ENCODE measurements around the gene SEMA5A.

The SEMA5A gene

DNA sequence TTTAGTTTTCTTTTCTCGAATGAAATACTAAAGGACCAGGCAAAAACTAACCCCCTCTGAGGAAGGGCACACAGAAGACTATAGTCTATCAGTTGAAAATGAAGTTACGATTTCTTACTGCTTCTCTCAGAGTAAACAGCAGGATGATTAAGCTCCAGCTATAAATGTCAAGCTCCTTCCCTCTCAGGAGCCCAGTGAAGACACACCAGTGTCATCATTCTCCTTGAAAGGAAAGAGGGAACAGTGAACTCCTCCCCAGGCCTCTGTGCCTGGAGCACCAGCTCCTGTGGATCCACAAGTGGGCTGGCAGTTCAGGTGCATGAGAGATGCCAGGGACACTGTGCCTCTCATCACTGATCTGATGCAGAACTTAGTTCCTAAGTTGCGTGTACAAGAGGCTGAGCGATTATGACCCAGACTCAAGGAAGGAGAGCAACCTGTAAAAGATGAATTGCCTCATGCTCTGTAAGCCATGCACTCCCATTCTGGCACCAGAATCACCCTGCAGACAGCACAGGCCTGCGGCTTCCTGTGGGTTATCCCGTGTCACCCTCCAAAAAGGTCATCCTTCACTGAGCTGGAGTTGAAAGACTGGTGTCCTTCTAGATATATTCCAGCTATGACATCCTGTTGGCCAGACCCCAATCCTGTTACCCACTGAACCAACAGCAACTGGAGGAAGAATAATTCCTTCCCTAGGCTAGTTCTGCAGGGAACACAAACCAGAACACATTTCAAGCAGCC, 394.0 kb downstream of the SEMA5A start:
- no peak for DNase-seq

DNA sequence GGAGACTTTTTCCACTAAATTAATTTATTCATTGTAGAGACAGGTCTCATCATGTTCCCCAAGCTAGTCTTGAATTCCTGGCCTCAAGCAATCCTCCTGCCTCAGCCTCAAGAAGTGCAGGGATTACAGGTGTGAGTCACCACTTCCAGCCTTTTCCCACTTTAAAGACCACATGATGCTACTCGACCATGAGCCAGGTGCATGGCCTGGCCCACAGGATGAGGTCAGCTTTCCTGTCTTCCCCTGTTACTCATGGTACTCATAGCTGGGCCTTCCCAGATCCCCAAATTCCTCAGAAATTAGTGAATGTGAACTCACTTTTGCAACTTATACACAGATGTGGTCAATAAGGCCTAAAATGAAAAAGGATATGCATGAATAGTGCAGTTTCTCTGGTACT, 395.9 kb downstream of the SEMA5A start:
- DNase-seq: peak; percentile 41

DNA sequence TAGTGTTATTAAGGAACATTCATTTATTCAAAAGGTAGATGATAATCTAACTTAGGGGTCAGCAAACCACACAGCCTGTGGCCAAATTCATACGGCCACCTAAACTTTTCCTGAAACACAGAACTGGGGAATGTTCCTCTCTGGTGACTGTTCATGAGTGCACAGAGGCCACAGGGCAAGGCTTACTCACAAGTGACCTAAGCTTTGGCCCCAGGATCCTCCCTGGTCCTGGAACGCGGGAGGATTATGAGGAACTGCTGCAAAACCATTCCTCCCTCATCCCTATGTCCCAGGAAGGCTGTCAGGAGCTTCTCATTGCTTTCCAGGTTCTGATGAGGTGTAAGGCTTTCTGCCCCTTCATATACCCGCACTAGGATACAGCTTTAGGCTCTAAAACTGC, 397.6 kb downstream of the SEMA5A start:
- DNase-seq: no peak

DNA sequence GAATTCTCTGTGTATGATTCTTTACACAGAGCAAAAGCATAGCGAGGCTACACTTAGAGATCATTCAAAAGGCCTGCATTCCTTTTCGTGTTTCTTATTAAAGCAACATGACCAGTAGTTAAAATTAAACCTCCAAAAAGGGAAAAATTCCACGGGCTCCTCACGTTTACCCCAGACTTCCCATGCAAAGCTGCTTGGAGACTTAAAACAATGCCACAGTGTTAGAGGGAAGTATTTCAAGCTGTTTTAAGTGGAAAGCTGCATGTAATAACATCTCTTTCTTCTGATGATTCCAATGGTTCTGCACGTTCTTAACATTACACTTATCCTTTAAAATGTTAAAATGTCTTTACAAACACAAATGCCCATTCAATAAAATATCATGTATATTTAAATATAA, 405.2 kb downstream of the SEMA5A start:
- no peak for DNase-seq

DNA sequence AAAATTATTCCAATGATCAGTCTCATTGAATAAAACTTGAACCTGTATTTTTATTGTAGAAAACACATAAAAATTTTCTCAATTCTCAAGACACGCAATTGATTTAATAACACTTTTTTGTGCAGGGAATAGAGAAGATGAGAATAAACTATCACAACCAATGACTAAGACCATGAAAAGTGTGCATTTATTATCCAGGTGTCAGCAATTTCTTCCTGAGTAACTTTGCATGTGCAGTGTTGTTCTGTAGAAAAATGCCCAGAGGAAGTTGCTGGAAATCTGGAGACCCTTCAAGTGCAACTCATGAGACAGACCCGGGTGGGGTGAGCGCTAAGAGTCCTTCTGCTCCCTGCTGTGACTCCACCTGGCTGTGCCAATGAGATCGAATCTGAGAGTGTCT, 405.7 kb downstream of the SEMA5A start:
- DNase-seq: no peak

DNA sequence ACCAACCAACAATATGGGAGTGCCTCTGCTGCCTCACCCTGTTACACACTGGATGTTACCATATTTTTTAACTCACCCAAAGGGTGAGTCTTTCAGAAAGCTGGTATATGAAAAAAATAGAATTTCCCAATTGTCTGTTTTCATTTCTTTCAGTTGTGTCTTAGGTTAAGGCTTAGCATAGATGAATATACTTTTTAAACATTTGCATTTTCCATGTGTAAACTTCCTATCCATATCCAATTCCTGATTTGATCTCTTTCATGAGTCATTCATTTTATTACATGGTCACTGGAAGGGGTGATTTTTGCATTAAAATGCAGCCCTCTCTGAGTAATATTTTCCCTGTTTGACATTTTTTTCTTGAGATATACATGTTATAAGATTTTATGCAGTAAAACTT, 406.5 kb downstream of the SEMA5A start:
- no peak for DNase-seq

DNA sequence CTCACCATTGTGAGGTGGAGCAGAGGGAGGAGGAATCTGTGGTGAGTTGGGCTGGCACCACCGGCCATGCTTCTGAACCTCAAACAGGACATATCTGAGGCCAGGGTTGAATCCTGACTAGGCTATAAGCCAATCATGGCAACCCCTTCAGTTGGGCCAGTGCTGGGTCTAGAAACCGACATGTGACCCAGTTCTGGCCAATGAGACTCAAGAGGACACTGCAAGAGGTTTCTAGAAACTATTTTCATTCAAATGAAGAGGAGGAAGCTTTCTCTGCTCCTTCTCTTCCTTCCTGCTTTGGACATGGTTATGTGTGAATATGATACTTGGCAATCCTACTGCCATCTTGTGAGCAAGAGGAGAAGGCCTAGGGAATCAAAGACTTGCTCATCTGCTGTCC, 417.7 kb downstream of the SEMA5A start:
- DNase-seq: no peak

DNA sequence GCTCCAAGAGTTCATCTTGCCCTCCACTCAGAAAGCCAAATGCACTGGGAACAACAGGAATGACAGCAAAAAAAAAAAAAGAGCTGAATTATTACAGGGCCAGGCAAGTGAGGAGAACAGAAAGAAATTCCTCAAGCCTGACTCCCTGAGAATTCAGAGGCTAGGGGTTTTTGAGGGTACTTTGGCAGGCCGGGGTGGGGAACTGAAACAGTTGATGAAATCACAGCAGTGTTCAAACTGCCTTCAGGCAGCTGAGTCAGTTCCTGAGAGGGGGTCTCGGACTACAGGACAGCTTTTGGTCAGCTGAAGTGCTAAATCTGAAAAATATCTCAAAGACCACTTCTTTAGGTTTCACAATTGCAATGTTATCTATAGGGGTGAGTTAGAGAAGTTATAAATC, 419.4 kb downstream of the SEMA5A start:
- no peak for DNase-seq

DNA sequence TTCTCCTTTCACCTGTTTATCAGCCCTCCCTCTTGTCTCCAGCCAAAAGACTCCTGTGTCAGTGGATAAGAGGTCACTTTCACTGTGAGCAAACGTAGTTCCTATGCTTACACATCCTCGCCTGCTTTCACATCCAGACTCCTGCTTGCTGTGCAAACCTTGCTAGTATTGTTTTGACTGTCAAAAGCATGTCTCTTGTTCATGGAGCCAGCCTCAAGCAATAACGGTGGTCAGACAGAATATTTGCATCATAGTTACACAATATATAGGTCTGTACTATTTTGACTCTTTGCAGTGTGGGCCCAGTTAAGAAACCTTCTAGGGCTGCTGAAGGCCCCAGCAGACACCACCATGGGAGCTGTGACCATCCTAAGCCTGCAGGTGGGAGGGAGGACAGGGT, 420.0 kb downstream of the SEMA5A start:
- DNase-seq: no peak

DNA sequence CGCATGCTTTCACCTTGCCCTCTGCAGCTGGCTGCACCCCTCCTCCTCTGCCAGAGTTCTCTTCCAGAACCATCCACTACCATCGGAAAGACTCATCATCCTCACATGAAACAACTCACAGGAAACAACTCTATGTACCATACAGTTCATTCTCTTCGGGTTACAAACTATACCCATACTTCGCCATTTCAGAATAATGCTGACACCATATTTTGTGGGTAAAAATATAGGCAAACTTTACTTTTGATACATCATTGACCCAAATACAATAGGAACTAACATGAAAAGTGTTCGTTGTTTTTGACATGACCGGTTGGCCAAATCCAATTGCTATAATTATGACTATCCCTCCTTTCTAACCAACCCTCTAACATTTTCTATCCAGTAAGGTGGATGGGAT, 421.0 kb downstream of the SEMA5A start:
- no peak for DNase-seq

DNA sequence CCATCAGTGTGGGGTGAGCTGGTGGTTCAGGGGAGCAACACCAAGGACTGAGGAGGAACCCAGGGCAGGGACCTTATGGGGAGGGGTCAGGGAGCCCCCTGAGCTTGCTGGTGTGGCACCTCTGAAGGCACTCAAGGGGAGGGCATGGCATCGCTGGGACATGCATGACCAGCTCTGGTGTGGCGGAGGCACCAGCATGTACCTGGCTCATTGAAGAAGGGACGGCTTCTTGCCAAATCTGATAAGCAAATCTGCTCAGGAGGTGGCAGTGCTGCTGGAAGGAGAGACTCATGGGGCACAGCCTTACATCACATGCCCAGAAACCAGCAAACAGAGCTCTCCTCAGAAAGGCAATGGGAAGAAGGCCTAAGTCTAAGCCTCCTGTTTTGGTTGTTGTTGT, 421.8 kb downstream of the SEMA5A start:
- no peak for DNase-seq

DNA sequence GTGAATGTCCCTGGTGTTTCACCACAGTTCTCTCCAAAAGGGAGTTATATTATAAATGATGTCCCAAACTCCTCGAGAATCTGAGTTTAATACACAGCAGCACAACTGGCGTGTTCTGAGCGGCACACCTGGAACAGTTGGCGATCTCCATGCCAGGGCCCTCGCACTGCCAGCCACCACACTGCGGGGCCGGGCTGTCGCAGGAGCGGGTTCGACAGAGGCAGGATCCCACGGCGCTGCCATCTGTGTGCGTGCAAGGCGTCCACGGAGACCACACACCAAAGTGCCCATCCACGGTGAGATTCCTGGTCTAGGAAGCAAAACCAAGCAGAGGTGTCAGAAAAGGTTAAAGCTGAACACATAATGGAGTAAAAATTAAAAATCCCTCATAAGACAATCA, 423.3 kb downstream of the SEMA5A start:
- no peak for DNase-seq

DNA sequence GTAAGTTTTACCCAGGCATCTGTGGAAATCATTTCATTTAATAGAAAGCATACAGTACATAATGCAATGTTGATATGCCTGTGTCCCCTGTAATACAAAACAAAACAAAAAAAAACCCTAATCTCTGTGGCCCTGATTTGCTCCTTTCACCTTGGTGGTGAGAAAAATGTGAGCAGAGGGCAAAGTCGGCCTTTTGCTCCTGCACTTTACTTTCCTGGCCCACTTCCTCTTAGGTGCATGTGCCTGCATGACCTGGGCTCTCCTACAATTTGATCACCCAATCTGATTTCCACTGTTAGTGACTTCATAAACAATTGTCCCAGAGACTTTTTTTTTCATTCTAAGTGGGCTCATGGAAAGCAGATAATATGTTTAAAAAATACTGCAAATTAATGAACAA, 424.3 kb downstream of the SEMA5A start:
- peak; percentile 48 for DNase-seq

DNA sequence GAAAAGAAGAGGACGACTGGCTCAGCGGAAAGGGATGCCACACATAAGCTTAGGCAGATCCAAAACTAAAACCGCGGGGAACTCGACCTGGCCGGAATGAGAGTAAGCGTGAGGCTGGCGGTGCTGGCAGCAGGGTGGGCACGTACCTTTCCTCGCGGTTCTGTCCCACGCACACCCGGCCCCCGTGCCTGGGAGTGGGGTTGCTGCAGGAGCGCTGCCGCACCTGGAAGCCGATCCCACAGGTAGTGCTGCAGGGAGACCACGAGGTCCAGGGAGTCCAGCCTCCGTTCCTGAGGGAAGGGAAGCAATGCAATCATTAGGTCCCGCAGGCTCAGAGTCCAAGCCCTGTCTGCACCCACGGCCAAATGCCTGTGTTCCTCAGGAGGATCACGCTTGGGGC, 427.0 kb downstream of the SEMA5A start:
- no peak for DNase-seq

DNA sequence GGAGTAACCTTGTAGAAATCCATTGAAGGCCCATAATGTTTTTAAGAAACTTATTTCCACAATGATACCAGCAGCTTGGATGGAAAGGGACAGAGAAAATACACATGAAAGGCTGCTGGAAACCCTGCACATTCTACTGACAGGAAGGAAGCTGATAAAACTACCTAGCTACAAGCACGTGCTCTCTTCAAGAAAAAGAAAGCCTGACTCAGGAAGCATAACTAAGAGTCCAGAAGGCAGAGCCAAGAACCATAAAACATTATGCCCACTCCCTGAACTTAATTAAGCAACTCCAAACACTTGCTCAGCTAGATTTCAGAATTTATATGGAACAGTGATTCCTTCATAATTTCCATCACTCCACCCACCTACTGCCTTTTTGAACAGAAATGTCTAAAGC, 430.8 kb downstream of the SEMA5A start:
- DNase-seq: no peak

DNA sequence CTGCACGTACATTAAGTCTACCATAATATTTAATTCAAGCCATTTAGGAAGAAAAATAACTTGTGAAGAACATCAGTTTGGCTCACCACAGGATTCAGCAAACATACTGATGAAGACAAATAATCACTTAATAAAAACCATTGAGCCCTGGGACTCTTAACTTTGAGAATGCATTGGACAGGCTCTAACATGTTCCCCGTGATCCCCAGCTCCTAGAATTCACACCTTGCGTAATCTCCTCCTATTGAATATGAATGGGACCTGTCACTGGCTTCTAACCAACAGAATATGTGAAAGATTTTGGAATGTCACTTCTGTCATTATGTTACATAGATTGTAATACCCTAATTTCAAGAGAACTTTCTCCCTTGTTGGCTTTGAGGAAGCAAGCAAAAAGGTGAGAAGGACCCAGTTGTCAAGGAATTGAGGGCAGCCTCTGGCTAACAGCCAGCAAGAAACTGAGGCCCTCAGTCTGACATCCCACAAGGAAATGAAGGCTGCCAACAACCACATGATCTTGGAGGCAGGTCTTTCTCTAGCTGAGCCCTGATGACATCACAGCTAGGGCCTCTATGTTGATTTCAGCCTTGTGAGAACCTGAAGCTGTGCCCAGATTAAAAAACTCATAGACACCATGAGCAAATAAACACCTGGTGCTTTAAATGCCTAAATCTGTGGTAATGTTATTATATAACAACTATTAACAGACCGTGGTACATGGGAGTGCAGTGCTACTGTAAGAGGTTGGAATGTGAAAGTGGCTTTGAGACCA, 433.2 kb downstream of the SEMA5A start:
- peak; percentile 20 for DNase-seq

DNA sequence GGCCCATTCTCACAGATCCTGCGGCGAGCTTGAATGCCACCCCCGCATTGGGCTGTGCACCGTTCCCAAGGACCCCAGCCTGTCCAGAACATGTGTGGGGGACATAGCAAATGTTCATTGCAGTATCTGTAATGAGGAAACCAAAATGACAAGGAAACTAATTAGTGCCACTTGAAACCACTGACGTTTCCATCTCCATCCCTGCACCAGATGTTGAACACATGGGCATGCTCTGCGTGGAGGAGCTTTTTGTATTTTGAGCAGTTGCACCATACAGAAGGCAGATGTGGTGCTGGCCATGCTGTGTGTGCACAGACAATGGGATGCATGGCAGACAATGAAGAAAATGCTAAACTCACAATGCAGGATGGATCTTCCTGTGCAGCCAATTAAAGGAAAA, 437.7 kb downstream of the SEMA5A start:
- no peak for DNase-seq

DNA sequence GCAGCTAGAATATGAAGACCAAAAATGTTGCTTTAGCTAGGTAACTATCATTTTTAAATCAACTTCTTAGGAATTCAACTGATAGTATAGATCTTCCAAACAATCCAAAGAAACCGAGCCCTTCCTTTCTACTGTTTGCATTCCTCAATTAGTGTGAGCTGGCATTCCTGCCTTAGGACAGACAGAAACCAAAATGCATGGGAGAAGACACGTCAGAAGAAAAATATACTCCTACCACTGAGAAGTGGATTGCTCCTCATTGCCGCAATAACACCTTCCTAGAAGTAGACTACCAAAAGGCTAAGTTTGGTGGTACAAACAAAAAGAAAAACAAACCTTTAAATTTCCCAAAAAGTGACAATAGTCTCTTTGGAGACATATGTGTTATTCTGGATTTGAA, 440.0 kb downstream of the SEMA5A start:
- no peak for DNase-seq

DNA sequence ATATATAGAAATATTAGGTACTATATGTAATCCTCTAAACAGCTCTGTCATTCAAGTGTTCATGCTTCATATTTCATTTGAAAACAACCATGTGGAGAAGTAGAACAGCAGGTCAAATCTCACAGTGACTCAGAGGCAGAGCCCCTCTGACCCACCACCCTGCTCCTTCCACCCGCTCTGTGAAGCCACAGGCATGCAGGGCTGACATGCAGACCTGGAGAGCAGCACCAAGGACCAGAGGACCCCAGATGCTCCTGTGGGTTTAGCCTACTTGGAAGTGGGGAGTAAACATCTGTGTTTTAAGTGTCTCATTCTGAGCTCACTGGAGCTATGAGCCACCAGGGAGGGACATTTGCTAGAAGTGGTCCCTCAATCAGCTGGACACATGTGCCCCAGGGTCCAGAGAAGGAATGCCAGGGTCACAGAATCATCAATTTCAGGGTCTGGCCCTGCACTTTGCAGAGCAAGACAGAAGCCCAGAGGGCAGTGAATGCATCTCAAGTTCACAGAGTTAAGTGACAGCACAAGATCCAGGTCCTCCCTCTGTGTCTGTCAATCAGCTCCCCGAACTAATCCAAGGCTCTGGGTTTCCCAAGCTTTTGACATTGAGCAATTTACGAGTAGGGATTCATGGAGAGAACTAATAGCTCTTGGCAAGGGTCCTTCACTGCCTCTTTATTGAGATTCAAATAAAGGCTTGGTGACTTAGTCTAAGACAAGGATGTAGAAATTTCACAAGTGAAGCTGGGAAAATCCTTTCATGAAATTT, 441.1 kb downstream of the SEMA5A start:
- no peak for DNase-seq

DNA sequence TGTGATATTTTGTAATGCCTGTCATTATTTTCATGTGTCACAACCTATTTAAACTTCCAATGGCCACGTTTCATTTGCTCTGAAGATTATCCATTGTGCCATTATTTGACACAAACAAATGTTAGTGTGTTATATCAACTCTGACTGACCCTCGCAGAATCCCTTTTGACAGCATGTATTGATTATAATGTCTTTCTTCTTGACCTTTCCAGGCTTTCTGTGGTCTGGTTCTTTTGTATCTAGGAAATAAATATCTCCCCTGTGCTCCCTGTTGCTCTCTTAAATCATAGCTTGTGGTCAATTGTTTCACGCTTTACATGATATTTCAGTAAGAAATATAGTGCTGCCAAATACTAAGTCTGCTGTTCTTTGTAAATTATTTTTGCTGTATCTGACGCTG, 442.6 kb downstream of the SEMA5A start:
- no peak for DNase-seq

DNA sequence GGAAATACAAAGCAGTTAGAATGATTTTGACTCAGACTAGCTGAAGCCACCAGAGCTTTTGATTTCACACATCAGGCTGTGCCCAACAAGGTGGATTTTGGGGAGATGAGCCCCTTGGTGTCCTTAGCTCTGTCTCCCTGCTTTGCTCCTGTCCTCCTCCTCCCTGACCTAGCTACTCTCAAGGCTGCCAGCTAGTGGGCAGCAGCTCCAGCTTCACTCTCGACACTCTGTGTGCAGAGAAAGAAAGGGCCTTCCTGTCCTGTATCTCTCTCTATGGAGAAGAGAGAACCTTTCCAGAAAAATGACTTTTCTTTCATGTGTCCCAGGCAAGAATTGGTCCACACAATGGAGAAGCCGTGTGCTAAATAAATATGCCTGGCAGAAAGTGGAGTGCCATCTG, 446.2 kb downstream of the SEMA5A start:
- DNase-seq: no peak

DNA sequence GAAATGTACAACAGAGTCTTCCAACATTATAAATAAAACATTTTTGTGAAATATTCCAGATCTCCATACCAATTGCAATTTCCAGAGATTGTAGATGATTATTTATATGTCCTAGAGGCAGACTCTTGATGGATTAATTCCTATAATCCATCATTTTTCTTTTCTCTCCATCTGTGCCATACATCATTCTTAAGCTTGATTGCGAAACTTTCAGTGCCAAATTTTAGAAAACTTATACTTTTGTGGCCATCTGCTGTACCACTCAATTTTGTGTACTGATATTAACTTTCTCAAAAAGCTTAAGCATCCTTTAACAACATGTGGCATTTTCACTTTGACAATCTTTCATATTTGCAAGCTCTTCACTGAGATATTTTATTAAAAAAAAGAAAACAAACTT, 446.9 kb downstream of the SEMA5A start:
- no peak for DNase-seq

DNA sequence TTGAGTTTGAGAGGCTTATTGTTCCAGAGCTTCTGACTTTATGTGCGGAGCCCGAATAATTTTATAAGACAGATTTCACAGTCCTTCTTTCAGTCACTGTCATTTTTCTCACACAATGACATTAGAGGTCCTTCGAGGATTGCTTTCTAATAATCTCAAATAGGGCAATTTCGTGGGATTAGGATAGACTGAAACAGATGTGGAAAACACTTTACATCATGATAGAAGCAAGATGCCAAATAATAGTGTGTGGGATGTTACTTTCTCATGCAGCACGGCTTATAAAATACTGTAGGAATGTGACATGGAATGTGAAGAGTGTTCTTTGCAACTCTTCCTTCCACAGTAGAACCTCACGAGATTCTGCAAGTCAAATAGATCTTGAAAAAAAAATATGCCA, 451.3 kb downstream of the SEMA5A start:
- DNase-seq: no peak
